ENCODE data around the gene NOSIP. TPM values are rescaled to one million over a fixed set of nuclear protein-coding genes. Genes with fewer than 3 reads are reported as not detected.

The NOSIP gene
- total RNA-seq, 2 experiments from 2014 or later = 35.1 to 74.7 TPM

- Histone ChIP-seq H3K4me3 (ENCODE audit: low read depth, low read length, poor library complexity, severe bottlenecking) (no peak overlapping the region), H4K20me1 (ENCODE audit: insufficient read depth, low read length) (0 out of 2 replicates have a peak, but pooled peaks cover 6% of the 10 kb centered on the region), H3K79me2 (ENCODE audit: insufficient read depth, low read depth, low read length) (peaks cover 13% of the 10 kb centered on the region; the same call in 1 of the 2 replicates), H2AFZ (ENCODE audit: low read length) (no peak overlapping the region), H3K36me3 (ENCODE audit: insufficient read depth, low read length) (peaks cover 98% of the 10 kb centered on the region), H3K4me2 (ENCODE audit: low read length) (no peak overlapping the region), H3K4me1 (ENCODE audit: insufficient read depth, low read length, poor library complexity, severe bottlenecking) (no peaks in the 10 kb centered on the region), H3K27ac (ENCODE audit: low read depth, low read length, poor library complexity, severe bottlenecking) (no peak overlapping the region), H3K9me3 (ENCODE audit: low read length) (no peaks in the 10 kb centered on the region), H3K9me2 (ENCODE audit: insufficient read depth, low read length) (no peaks in the 10 kb centered on the region)
- no peak for DNase-seq (ENCODE audit: low spot score)
- CTCF ChIA-PET (ENCODE audit: unreplicated experiment) = no interaction called here
- POLR2A ChIA-PET = no interaction called here
- no peak for TF ChIP-seq EZH2phosphoT487 (IDR thresholded peaks at IDR 0.05; ENCODE audit: borderline replicate concordance, low read depth, low read length)
- TF ChIP-seq CTCF (conservative IDR thresholded peaks at IDR 0.05; ENCODE audit: low read length) = no peak
- no TSS peak for BruUV-seq (replicated peaks)
- intact Hi-C loops (cut with micrococcal nuclease; ENCODE audit: unreplicated experiment) = no loop called here
Observed at GRCh38 chr19:49605605-49606004, 25.2 kb upstream of the NOSIP start.

- peaks cover 6% of the 10 kb centered on the region; the same call in 1 of the 2 replicates for H4K20me1 ChIP-seq (ENCODE audit: insufficient read depth, low read length)
- intact Hi-C loops (cut with micrococcal nuclease; ENCODE audit: unreplicated experiment) = no loop called here
Observed at GRCh38 chr19:49602806-49603205, 22.4 kb upstream of the NOSIP start.

More at GRCh38 chr19:49602806-49603205, 22.4 kb upstream of the NOSIP start:
- TF ChIP-seq EZH2phosphoT487 (IDR thresholded peaks at IDR 0.05; ENCODE audit: borderline replicate concordance, low read depth, low read length) (no peak), CTCF (conservative IDR thresholded peaks at IDR 0.05; ENCODE audit: low read length) (no peak)
- H3K36me3 ChIP-seq (ENCODE audit: insufficient read depth, low read length) = peaks cover 95% of the 10 kb centered on the region
- H3K4me3 ChIP-seq (ENCODE audit: low read depth, low read length, poor library complexity, severe bottlenecking) = no peak overlapping the region
- no peak overlapping the region for H3K27ac ChIP-seq (ENCODE audit: low read depth, low read length, poor library complexity, severe bottlenecking)
- H3K9me3 ChIP-seq (ENCODE audit: low read length) = no peaks in the 10 kb centered on the region
- H3K79me2 ChIP-seq (ENCODE audit: insufficient read depth, low read depth, low read length) = peaks cover 9% of the 10 kb centered on the region; the same call in 1 of the 2 replicates
- no peak overlapping the region for H3K4me2 ChIP-seq (ENCODE audit: low read length)
- no peak for DNase-seq (ENCODE audit: low spot score)
- H3K9me2 ChIP-seq (ENCODE audit: insufficient read depth, low read length) = no peaks in the 10 kb centered on the region
- CTCF ChIA-PET (ENCODE audit: unreplicated experiment) = no interaction called here
- no TSS peak for BruUV-seq (replicated peaks)
- H3K4me1 ChIP-seq (ENCODE audit: insufficient read depth, low read length, poor library complexity, severe bottlenecking) = no peaks in the 10 kb centered on the region
- no peak overlapping the region for H2AFZ ChIP-seq (ENCODE audit: low read length)
- POLR2A ChIA-PET = no interaction called here
